Endometrial microvascular endothelial cells (primary cell): ENCODE results near the gene CTXND1. TPM values are rescaled to one million over a fixed set of nuclear protein-coding genes. Genes with fewer than 3 reads are reported as not detected.

Source experiments
- in situ Hi-C: cut with HindIII; loops from 2 replicates; pipeline ENCODE4 v1.10.0; 2017; ENCODE audit warnings: low sequenced_read_pairs, low pct_unique_long_range_greater_than_20kb; ENCODE audit errors: inconsistent ontology term
- total RNA-seq: library from RNA; depleted of rRNA; stranded (reverse); fragments of >200 nt; gene quantifications from one replicate; pipeline ENCODE4 v1.2.3, GENCODE V29; 2015; ENCODE audit errors: inconsistent ontology term

The CTXND1 gene
- total RNA-seq, 1 donor from 2014 or later, result not detected

GRCh38 chr15:80152180-80152895 lies 99.7 kb downstream of the CTXND1 start:
- in situ Hi-C loops, result no loop called here

GRCh38 chr15:80151576-80151975 lies 100.4 kb downstream of the CTXND1 start:
- in situ Hi-C loops, result no loop called here

GRCh38 chr15:80151148-80151547 lies 100.9 kb downstream of the CTXND1 start:
- in situ Hi-C loops, result no loop called here

Other genes starting within 250 kb of the CTXND1 start
- gene ZFAND6, start 192.5 kb downstream of the CTXND1 start, total RNA-seq, result 80.5 TPM
- 47.3 TPM for gene FAH, start 99.2 kb downstream of the CTXND1 start, total RNA-seq
- gene ARNT2, start 152.2 kb upstream of the CTXND1 start, total RNA-seq, result not detected